NCI-H2171 treated with DMSO at 0.1 percent for 48 hours (cell line): Measurements from ENCODE around the gene CTNND2.
"Not testable (repeated sequence)": the region's sequence is repeated elsewhere in the genome, so short reads cannot be mapped to it uniquely, and the experiment has no call there.

Source experiments
- DNase-seq: peaks from one replicate; lab custom pipeline; 2025; lab: John Stamatoyannopoulos, UW

The CTNND2 gene

DNA sequence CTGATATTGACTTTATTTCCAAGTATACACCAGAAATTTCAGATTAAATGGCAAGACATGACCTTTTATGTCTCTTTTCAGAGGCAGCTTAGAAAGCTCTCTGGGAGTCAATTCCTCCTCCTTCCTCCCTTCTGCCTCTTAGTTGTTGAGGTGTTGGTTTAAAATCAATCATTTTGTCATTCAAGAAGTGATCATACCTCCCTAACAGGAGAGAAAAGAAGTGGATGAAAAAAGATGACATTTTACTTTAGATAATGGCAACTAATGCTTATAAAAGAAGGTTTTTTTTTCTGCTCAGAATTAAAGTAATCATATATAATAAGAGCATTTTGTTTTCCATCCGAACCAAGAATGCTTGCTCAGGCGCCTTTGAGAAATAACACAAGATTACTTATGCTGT is 448.7 kb downstream of the CTNND2 start:
- DNase-seq = no peak

GRCh38 chr5:11452852-11453251 is 451.4 kb downstream of the CTNND2 start:
- no peak for DNase-seq

- DNase-seq = peak; percentile 24
Measured at GRCh38 chr5:11449966-11450365, 454.3 kb downstream of the CTNND2 start.

DNA sequence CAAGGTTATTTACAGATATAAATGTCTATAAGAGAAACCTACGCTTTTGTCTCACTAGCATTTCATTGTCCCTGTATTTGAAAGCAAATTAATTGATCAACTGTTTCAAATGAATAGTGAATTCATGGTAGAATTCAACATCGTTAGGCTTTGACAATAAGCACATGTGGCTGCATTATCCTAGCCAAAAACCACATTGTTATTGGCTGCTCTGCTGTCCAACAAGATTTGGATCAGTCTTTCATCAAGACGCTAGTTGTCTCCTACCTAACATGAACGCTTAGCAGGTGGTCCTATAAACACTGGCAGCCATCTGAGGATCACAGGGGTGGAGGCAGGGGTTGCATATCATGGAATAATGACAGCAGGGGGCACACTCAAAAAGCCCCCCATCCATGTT is 455.0 kb downstream of the CTNND2 start:
- DNase-seq = no peak

- DNase-seq = peak; percentile 28
Measured at GRCh38 chr5:11443831-11444230, 460.4 kb downstream of the CTNND2 start.

DNA sequence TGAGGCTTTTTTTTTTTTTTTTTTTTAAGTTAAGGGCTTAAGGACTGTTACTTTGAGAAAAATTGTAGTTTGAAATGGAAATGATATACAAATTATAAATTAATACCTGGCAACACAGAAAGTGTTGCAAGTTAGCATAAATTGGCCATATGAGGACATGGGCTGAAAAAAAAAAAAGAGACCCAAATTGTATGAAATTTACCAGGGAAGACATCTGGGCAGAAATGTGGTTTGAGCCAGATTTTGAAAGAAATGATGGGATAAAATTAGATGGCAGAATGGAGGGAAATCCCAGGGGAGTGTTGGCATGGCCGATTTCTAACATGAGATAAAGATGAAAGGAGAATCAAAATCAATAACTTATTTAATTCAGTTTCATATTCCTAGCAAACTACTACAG is 472.1 kb downstream of the CTNND2 start:
- DNase-seq = peak; percentile 89

GRCh38 chr5:11429254-11429653 is 475.0 kb downstream of the CTNND2 start:
- DNase-seq = peak; percentile 44

DNA sequence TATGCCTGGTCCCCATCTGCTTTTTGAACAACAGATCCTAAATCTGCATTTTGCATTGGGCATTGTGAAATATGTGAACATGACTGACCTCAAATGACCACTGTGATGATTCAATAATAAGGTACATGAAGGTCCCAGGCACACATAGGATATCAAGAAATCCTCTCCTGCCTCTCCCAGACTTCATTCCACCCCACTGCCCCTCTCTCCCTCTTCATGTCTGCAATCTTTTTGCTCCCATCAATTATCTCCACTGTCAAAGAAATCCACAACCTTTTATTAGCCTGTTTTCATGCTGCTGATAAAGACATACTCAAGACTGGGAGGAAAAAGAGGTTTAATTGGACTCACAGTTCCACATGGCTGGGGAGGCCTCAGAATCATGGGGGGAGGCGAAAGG is 476.7 kb downstream of the CTNND2 start:
- no peak for DNase-seq

DNA sequence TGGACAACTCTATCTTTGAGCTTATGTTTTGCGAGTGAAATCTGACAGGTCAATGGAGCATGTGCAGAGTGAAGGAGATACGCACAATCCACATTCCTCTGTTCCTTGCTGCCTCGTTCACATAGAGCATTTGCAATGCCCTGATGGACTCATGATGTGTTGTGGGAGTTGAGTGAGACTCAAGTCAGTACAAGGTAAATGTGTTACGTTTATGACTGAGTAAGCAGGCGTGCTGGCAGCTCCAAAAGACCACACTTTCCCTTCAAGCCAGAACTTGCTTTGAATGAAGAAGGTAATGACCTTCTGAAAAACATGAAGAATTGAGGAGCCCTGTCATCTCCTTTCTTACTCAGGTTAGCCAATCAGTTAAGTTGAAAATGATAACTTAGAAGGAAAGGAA is 477.8 kb downstream of the CTNND2 start:
- DNase-seq = no peak

- no peak for DNase-seq
Measured at GRCh38 chr5:11422342-11422741, 481.9 kb downstream of the CTNND2 start.

DNA sequence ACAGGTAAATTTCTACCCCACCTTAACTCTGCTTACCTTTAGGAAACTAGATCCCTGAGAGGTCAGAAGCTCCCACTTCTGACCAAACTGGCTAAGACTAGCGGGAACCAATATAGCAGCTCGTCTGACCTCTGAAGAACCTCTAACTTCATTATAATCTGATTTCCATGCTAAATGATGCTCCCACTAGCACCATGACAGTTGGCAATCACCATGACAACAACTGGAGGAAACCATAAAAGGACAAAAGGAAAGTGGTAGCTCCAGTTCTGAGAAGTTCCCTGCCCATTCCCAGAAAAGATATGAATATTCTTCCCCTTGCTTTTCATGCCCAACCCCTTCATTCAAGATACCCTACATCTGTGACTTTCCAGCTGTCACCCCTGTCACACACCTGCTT is 483.3 kb downstream of the CTNND2 start:
- peak; percentile 80 for DNase-seq

DNA sequence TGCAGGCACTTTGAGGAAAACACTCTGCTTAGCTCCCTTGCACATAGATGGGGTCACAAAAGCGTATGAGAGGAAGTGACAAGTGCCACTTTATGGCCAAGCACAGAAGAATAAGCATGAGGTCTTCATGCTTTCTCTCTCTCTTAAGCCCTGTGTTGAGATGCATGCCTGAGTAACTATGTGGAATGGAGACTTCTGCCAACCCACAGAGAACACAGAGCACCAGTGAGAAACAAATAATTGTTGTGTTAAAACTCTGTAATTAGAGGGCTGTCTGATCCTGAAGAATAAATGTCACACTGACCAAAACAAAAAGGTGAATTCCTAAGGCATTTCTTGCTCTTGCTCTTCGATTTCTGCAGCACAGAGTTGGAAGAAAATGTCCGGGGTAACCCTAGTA is 488.5 kb downstream of the CTNND2 start:
- DNase-seq = no peak

DNA sequence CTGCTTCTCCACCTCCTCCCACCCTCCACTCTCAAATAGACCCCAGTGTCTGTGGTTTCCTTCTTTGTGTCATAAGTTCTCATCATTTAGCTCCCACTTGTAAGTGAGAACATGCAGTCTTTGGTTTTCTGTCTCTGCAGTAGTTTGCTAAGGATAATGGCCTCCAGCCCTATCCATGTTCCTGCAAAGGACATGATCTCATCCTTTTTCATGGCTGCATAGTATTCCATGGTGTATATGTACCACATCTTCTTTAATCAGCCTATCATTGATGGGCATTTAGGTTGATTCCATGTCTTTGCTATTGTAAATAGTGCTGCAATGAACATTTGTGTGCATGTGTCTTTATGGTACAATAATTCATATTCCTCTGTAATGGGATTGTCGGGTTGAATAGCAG is 489.5 kb downstream of the CTNND2 start:
- DNase-seq = not testable (repeated sequence)

DNA sequence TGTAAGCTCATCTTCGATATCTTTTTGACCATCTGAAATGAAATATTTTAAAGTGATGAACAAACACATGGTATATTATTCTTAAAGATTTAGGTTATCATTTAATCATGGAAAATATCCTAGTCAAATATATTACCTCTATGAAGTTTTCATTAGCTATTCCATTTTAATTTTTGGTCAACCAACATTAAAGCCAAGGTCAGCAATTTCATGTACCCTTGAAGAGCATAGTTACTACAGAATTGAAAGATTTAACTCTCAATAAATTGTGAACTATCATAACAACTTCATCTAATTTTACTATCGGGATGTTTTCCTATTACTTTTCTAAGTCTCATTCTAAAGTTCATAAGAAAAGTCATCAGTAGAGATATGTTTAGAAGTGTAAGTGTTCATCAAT is 492.6 kb downstream of the CTNND2 start:
- no peak for DNase-seq

GRCh38 chr5:11407556-11408145 is 496.6 kb downstream of the CTNND2 start:
- DNase-seq = no peak

DNA sequence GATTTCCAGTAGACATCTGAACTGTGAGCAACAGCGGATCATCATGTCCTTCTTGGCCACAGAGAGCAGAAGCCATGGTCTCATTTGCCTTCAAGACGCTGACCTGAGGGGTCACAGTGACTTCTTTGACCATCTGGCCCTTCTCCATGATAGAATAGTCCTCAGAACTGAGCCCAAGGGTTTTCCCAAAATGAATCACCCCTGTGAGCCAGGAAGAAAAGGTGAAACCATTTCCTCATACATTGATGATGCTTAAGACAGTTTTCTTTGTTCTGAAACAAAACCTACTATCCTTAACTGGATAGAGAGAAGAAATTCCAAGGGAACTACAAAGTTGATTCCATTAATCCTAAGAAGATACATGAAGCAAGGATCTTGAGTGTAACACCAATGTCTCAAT is 503.9 kb downstream of the CTNND2 start:
- no peak for DNase-seq

DNA sequence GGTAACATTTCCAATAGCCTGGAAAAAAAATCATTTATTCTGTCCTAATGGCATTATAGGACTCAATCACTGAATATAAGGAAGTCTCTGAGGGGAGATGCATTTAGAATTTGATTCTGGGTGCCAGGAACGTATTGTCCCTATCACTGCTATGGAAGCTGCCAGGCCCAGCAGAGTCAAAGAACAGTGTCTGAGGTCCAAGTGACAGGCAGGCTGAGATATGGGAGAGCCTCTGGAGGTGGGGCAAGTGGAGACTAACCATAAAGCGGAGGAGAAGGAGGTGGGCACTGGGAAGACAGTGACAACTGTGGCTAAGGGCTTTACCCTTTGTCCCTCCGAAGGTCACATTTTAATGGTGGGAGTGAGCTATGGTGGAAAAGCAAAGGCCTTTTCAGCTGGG is 505.5 kb downstream of the CTNND2 start:
- no peak for DNase-seq

GRCh38 chr5:11397549-11397948 is 506.7 kb downstream of the CTNND2 start:
- DNase-seq = no peak

- DNase-seq = no peak
Measured at GRCh38 chr5:11396917-11397316, 507.3 kb downstream of the CTNND2 start.

GRCh38 chr5:11394933-11395332 is 509.3 kb downstream of the CTNND2 start:
- no peak for DNase-seq

- DNase-seq = no peak
Measured at GRCh38 chr5:11390291-11390767, 513.9 kb downstream of the CTNND2 start.

GRCh38 chr5:11387382-11387781 is 516.9 kb downstream of the CTNND2 start:
- no peak for DNase-seq

GRCh38 chr5:11386398-11386797 is 517.8 kb downstream of the CTNND2 start:
- DNase-seq = no peak

DNA sequence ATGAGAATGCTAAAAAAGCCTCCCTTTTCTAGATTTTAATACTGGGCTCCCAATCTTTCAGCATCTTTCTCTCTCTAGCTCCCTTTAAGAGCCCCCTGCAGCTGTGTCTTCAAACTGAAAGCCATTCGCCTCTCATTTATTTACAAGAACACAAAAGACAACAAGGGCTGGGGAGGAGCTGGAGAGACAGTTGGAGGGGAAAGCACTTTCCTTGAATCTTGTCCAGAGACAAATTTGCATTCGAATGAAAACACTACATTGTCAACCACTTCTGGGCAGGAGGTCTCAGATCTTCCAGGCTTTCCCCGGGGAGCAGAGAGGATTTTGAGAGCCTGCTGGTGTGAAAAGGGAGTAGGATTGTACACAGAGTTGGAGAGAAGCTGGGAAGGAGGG is 518.3 kb downstream of the CTNND2 start:
- peak; percentile 78 for DNase-seq
